HG03575 (cell line): Measurements from ENCODE around the gene SNX27.

Experiments used
- ATAC-seq: cut with Tn5 transposase; IDR thresholded peaks from one replicate; pipeline ENCODE4 v1.9.1; 2021; ENCODE audit not compliant: unreplicated experiment, insufficient number of reproducible peaks, low FRiP score; ENCODE audit errors: extremely low read depth

The SNX27 gene

DNA sequence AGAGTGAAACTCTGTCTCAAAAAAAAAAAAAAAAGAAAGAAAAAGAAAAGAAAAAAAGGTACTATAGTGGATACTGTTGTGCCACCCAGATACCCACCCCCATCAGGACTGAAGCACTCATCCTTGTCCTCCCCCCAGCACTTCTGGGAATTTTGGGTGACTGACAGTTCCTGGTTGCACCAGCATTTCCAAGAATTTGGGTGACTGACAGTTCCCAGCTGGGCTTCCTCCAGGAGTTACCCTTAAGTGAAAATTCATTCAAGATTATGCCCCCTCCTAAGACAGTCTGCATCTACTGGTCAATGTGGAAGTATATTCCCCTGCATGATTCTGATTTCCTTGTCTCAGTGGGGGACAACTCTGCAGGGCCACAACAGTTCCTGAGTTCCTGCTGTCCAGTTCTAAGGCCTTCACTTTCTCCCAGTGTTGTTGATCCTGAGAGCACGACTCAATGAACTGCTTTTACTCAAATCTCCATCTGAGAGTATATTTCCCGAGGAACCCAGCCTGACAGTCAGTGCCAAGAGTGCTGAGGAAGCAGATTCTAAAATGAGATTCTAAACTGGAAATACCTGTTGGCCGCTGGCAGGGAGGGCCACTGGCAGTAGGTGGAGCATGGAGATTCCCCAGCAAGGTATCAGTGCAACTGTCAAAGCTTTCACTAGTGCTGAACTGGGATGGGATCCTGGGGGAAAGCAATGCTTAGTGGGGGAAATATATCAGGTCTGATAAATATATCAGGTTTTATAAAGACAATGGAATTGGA, 127.9 kb downstream of the SNX27 start:
- ATAC-seq = no peak

- ATAC-seq = no peak
These were observed 129.7 kb downstream of the SNX27 start for GRCh38 chr1:151741516-151741915.
